ENCODE data around the gene SCAP.

GRCh38 chr3:47441796-47442551 is 33.8 kb downstream of the SCAP start:
- TF ChIP-seq GATA2 (IDR thresholded peaks at IDR 0.05; ENCODE audit: low read depth, low read length) (no peak), GATA3 (IDR thresholded peaks at IDR 0.05; ENCODE audit: low read depth, low read length) (no peak)

All from SH-SY5Y (cell line).